Parathyroid adenoma (tissue), 2 donors: Measurements from ENCODE around the gene SLC23A2.
A peak's percentile ranks its signal among the peaks of the same experiment; 100 is the strongest.

ENCODE experiments used
- H2AFZ ChIP-seq: fragments of 300-600 bp; sonication (generic); one replicate; pipeline ENCODE4 v1.7.0; 2017; ENCODE audit warnings: antibody characterized with exemption, mild to moderate bottlenecking
- H3K27ac ChIP-seq: fragments of 300-600 bp; sonication (generic); one replicate; pipeline ENCODE4 v1.7.0; 2017
- H3K27me3 ChIP-seq: fragments of 300-600 bp; sonication (generic); one replicate; pipeline ENCODE4 v1.7.0; 2017; ENCODE audit warnings: low read length; ENCODE audit not compliant: control insufficient read depth, insufficient read depth
- H3K36me3 ChIP-seq: fragments of 300-600 bp; sonication (generic); one replicate; pipeline ENCODE4 v1.7.0; 2017; ENCODE audit warnings: low read length; ENCODE audit not compliant: control insufficient read depth, insufficient read depth
- H3K4me1 ChIP-seq: fragments of 300-600 bp; sonication (generic); one replicate; pipeline ENCODE4 v1.7.0; 2017; ENCODE audit warnings: control low read depth
- H3K4me2 ChIP-seq: fragments of 300-600 bp; sonication (generic); one replicate; pipeline ENCODE4 v1.7.0; 2017; ENCODE audit warnings: low read length
- H3K4me3 ChIP-seq: fragments of 300-600 bp; sonication (generic); one replicate; pipeline ENCODE4 v1.7.0; 2017; ENCODE audit warnings: low read depth, low read length
- H3K79me2 ChIP-seq: fragments of 300-600 bp; sonication (generic); one replicate; pipeline ENCODE4 v1.7.0; 2017; ENCODE audit warnings: control low read depth
- H3K9ac ChIP-seq: fragments of 300-600 bp; sonication (generic); one replicate; pipeline ENCODE4 v1.7.0; 2017; ENCODE audit warnings: mild to moderate bottlenecking
- H3K9me3 ChIP-seq: fragments of 300-600 bp; sonication (generic); one replicate; pipeline ENCODE4 v1.7.0; 2017; ENCODE audit warnings: low read length; ENCODE audit not compliant: control insufficient read depth
- CTCF ChIP-seq: fragments of 300-600 bp; sonication (generic); IDR thresholded peaks from one replicate; pipeline ENCODE4 v1.7.0; 2017; ENCODE audit warnings: antibody characterized with exemption, mild to moderate bottlenecking
- donor health status: primary hyperparathyroidism.

The SLC23A2 gene

GRCh38 chr20:5001174-5002076 is at the start of gene SLC23A2:
Gene SLC23A2 (minus strand): TSS chr20:5001510. CDS start chr20:4932562, 68,948 bp downstream.
- H3K36me3 ChIP-seq = no peaks in the 10 kb centered on the region
- peak within 1 kb of the TSS; percentile 70 for H3K4me3 ChIP-seq
- peaks cover 35% of the 10 kb centered on the region for H3K79me2 ChIP-seq
- peak within 1 kb of the TSS; percentile 22 for H3K27ac ChIP-seq
- H3K9ac ChIP-seq = peak within 1 kb of the TSS; percentile 77
- H3K9me3 ChIP-seq = no peaks in the 10 kb centered on the region
- peak within 1 kb of the TSS; percentile 89 for H2AFZ ChIP-seq
- no peaks in the 10 kb centered on the region for H3K27me3 ChIP-seq
- no peak for TF ChIP-seq CTCF
- peak within 1 kb of the TSS; percentile 97 for H3K4me2 ChIP-seq
- peaks cover 10% of the 10 kb centered on the region for H3K4me1 ChIP-seq

- Histone ChIP-seq H3K9ac (no peak overlapping the region), H3K4me2 (no peak overlapping the region), H3K36me3 (no peaks in the 10 kb centered on the region), H3K79me2 (no peaks in the 10 kb centered on the region), H3K27ac (no peak overlapping the region), H3K4me1 (no peaks in the 10 kb centered on the region), H3K4me3 (no peak overlapping the region), H3K27me3 (no peaks in the 10 kb centered on the region), H3K9me3 (no peaks in the 10 kb centered on the region), H2AFZ (no peak overlapping the region)
- no peak for TF ChIP-seq CTCF
These were observed 45.5 kb upstream of the SLC23A2 start for GRCh38 chr20:5046656-5047339.

- no peaks in the 10 kb centered on the region for H3K36me3 ChIP-seq
- H3K9ac ChIP-seq = no peak overlapping the region
- H3K4me3 ChIP-seq = no peak overlapping the region
- no peak overlapping the region for H3K27ac ChIP-seq
- TF ChIP-seq CTCF = no peak
- no peak overlapping the region for H2AFZ ChIP-seq
- no peaks in the 10 kb centered on the region for H3K4me1 ChIP-seq
- no peaks in the 10 kb centered on the region for H3K79me2 ChIP-seq
- no peak overlapping the region for H3K4me2 ChIP-seq
- H3K9me3 ChIP-seq = no peaks in the 10 kb centered on the region
- no peaks in the 10 kb centered on the region for H3K27me3 ChIP-seq
These were observed 44.6 kb upstream of the SLC23A2 start for GRCh38 chr20:5045906-5046305.

- Histone ChIP-seq H3K9me3 (no peaks in the 10 kb centered on the region), H3K4me3 (no peak overlapping the region), H3K27ac (no peak overlapping the region), H2AFZ (no peak overlapping the region), H3K9ac (no peak overlapping the region), H3K4me2 (no peak overlapping the region), H3K27me3 (no peaks in the 10 kb centered on the region), H3K36me3 (no peaks in the 10 kb centered on the region), H3K4me1 (no peaks in the 10 kb centered on the region), H3K79me2 (no peaks in the 10 kb centered on the region)
- no peak for TF ChIP-seq CTCF
These were observed 42.8 kb upstream of the SLC23A2 start for GRCh38 chr20:5044075-5044620.
